AG09319 (cell line): Measurements from ENCODE around the gene GUCD1.

Experiments used
- DNase-seq: peaks from one replicate; pipeline ENCODE4 v3.0.0-alpha.2; 2010; ENCODE audit warnings: low read depth; ENCODE audit errors: extremely low read depth
- TF ChIP-seq, protein P1 (sequence below): IDR thresholded peaks from 2 replicates; pipeline ENCODE4 v1.5.1; 2011; ENCODE audit warnings: low read depth, mild to moderate bottlenecking, inconsistent platforms, low read length, moderate library complexity

The GUCD1 gene

DNA sequence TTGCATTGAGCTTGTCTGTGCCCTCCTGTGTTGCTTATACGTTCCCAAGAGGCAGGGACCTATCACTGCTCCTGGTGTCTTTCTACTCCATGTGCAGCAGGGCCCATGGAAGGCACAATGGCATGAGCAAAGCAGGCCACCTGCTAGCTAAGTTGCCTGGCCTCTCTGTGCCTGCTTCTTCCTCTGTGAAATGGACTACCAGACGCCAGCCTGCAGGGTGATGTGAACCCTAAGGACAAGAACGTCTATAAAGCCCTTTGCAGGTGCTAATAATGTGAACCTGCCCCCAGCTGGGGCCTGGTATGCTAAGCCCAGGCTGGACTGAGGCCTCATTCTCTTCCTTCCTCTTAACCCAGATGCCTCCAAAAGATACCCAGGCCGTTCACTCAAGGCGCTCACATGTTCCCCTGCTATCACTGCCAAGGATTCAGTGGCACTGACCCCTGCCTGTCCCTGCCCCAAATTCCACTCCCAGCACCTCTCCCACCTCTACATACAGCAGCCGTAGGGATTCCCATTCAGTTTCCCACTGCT is 4.0 kb downstream of the GUCD1 start:
- TF ChIP-seq, protein P1, sequence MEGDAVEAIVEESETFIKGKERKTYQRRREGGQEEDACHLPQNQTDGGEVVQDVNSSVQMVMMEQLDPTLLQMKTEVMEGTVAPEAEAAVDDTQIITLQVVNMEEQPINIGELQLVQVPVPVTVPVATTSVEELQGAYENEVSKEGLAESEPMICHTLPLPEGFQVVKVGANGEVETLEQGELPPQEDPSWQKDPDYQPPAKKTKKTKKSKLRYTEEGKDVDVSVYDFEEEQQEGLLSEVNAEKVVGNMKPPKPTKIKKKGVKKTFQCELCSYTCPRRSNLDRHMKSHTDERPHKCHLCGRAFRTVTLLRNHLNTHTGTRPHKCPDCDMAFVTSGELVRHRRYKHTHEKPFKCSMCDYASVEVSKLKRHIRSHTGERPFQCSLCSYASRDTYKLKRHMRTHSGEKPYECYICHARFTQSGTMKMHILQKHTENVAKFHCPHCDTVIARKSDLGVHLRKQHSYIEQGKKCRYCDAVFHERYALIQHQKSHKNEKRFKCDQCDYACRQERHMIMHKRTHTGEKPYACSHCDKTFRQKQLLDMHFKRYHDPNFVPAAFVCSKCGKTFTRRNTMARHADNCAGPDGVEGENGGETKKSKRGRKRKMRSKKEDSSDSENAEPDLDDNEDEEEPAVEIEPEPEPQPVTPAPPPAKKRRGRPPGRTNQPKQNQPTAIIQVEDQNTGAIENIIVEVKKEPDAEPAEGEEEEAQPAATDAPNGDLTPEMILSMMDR = no peak
- no peak for DNase-seq

DNA sequence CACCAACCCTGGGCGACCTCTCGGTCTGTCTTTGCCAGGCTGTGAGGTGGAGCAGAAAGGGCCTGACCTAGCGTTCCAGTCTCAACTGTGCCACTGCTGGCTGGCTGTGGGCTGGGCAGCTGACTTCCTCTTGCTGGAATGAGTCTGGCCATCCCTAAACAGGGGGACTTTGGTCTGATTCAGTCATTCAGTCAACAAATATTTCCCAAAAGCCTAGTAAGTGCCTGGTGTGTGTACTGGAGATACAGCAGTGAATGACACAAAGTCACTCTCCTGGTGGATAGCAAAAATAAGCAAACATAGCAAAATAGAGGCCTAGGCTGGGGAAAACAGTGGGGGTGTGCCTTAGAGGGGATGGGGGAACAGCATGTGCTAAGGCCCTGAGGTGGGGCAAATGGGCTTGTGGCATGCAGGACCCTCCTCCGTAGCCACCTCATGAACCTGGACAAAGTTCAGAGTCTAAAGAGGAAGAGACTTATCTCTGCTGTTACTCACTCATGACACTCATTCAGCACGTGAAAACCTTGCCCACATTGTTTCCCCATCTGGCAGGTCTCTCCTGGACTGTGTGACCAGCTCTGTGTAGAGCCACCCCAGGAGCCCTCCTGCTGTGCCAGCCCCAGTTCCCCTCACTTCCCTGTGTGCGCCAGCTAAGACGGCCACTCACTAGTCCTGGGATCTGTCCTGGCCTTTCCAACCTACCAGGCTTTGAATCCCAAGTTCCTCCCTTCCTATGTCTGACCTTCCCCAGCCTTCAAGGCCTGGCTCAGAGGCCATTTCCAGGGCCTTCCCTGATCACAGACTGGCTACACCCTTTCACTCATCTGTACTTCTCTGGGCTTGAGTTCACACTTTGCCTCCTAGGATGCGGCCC is 4.7 kb downstream of the GUCD1 start:
- no peak for DNase-seq
- TF ChIP-seq, protein P1 = no peak

DNA sequence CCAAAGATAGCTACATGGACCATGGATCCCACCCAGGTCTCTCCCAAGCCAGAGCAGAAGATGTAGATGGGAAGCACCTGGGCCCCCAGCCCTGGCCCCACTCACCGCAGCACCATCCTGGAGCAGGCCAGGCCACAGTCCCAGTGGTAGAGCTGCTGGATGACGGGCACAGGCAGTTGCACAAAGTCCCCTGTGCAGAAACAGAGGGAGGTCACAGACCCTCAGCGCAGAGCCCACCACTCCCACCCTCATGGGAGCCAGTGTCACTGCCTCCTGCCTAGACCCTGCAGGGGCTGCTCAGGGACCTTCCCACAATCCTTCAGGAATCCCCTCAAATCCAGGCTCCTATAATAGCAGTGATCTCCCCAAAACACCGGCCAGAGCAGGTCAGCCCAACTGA is 6.1 kb downstream of the GUCD1 start:
- DNase-seq = no peak

DNA sequence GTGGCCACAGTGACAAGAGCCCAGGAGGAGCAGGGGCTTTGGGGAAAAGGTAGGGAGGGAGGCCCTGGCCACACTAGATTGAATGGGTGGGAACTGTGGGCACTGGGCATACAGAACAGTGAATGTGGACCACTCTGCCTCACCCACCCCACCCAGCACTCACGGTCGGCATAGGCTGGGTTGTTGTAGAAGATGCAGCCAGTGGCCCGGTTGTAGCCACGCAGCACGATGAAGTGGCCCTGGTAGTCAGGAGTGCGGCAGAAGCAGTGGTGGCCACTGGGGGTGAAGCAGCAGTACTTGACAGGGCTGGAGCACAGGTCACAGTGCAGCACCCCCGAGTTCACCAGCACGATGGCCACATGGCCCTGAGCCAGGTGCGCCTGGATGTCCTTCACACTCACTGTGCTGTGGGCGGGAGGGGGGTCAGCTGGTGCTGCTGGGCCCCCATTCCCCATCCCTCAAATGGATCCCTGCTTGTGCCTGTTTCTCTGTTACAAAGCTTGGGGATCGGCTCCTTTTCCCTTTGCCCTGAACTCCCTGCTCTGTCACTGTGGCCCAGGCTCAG is 11.2 kb downstream of the GUCD1 start:
- no peak for DNase-seq

More for the DNA sequence above, 6.1 kb downstream of the GUCD1 start:
- TF ChIP-seq, protein P1 = no peak

DNA sequence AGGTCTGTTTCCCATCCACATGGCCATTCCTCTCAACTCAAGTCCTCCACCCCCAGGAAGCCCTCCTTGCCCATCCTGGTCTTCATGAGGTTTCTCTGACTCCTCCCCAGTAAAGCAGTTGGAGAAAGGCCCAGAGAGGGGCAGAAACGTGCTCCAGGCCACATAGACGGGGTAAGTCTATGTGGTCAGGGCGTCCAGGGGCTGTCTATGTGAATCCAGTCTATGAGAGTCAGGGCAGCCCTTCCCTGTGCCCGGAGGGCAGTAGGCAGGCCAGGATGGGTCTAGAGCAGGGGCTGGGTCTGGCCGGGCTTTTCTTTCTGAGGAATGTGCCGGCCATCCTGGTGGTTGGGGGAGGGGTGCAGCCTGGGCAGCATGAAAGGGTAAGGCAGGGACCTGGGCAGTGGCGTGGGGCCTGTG is 11.7 kb downstream of the GUCD1 start:
- TF ChIP-seq, protein P1 = no peak
- no peak for DNase-seq

More for the DNA sequence above, 11.2 kb downstream of the GUCD1 start:
- TF ChIP-seq, protein P1 = no peak

DNA sequence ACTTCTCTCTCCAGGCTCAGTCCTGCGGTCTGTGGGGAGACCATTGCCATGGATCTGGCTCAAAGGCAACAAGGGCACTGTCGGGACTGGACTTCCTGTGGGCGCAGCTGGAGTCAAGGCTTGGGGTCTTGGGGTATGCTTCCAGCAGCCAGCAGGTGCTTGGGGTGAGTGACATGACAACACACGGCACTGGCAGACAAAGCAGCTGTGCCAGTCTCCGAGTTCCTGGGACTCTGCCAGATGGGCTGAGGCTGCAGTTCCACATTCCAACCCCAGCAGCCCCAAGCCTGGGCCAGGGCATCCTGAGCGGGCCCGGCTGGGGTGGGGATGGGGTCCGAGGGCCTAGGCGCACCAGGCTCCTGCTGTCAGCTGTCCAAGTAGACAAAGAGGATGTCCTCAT is 12.3 kb downstream of the GUCD1 start:
- TF ChIP-seq, protein P1 = no peak
- DNase-seq = no peak
